ENCODE data around the gene LAMTOR4. TPM values are rescaled to one million over a fixed set of nuclear protein-coding genes. Genes with fewer than 3 reads are reported as not detected.

LAMTOR4 gene
- total RNA-seq, 1 donor from 2014 or later, result 62.7 TPM

DNA sequence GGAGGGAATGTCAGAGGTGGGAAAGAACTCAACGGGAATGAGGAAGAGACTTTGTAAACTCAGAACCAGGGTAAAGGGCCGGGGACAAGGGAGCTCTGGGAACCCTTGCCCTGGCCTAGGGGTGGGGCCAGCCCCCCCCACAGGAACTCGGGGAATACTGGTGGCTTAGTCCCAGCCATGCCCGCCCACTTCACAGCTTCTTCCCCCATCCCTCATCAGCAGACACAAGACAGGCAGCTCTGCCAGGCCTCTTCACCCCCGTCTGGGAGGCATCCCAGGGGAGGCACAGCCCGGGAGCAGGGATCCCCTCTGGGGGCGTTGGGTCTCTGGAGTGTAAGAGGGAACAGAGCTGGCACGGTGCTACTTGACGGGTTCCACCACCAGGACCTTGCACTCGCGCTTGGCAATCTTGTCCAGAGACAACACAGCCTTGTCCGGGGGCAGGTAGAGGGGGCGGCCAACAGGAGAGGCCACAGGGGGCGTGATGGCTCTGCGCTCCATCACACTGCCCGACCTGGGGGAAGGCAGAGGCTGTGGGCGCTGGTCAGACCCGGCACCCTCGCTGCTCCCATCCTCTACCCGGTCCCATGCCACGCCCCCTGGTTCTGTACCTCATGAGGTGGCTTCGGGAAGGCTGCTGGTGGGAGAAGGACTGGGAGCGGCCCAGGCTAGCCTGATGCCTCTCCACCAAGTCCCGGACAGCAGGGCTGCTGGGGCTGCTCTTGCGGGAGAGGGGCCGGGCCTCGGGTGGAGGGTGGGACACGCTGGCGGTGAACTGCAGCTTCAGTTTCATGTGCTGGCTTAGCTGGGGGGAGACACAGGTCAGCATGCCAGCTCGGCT lies 6.2 kb downstream of the LAMTOR4 start:
- no peak overlapping the region for H2AFZ ChIP-seq (ENCODE audit: low read depth, low read length)
- H3K27ac ChIP-seq (ENCODE audit: low read depth, low read length), result no peak overlapping the region
- H3K27ac Mint-ChIP-seq (ENCODE audit: unreplicated experiment), result no peak overlapping the region
- H3K4me1 Mint-ChIP-seq (ENCODE audit: low read depth, unreplicated experiment), result peaks cover 7% of the 10 kb centered on the region
- H3K4me1 ChIP-seq (ENCODE audit: insufficient read depth, low read length), result peaks cover 7% of the 10 kb centered on the region
- H3K79me2 ChIP-seq (ENCODE audit: insufficient read depth, low read length), result peaks cover 42% of the 10 kb centered on the region
- H3K9me3 ChIP-seq (ENCODE audit: insufficient read depth, low read depth, low read length), result no peaks in the 10 kb centered on the region
- FAIRE-seq (no peak), DNase-seq (ENCODE audit: low read depth) (no peak)
- no peaks in the 10 kb centered on the region for H3K27me3 ChIP-seq (ENCODE audit: insufficient read depth, low read length)
- no peak overlapping the region for H3K9ac ChIP-seq (ENCODE audit: low read length)
- H3K4me2 ChIP-seq (ENCODE audit: low read length), result no peak overlapping the region
- no peak overlapping the region for H3K4me3 ChIP-seq (ENCODE audit: insufficient read depth, low read depth, low read length)
- H3K36me3 ChIP-seq (ENCODE audit: insufficient read depth, low read length), result peaks cover 9% of the 10 kb centered on the region
- peaks cover 10% of the 10 kb centered on the region for H3K36me3 Mint-ChIP-seq (ENCODE audit: low read depth, unreplicated experiment)
- no peaks in the 10 kb centered on the region for H3K27me3 Mint-ChIP-seq (ENCODE audit: low read depth, unreplicated experiment)
- H3K9me3 Mint-ChIP-seq (ENCODE audit: unreplicated experiment), result no peaks in the 10 kb centered on the region
- peaks cover 50% of the 10 kb centered on the region for H4K20me1 ChIP-seq (ENCODE audit: insufficient read depth, low read length)
- no peak overlapping the region for H3K4me3 Mint-ChIP-seq (ENCODE audit: unreplicated experiment)
- TF ChIP-seq, protein P1, sequence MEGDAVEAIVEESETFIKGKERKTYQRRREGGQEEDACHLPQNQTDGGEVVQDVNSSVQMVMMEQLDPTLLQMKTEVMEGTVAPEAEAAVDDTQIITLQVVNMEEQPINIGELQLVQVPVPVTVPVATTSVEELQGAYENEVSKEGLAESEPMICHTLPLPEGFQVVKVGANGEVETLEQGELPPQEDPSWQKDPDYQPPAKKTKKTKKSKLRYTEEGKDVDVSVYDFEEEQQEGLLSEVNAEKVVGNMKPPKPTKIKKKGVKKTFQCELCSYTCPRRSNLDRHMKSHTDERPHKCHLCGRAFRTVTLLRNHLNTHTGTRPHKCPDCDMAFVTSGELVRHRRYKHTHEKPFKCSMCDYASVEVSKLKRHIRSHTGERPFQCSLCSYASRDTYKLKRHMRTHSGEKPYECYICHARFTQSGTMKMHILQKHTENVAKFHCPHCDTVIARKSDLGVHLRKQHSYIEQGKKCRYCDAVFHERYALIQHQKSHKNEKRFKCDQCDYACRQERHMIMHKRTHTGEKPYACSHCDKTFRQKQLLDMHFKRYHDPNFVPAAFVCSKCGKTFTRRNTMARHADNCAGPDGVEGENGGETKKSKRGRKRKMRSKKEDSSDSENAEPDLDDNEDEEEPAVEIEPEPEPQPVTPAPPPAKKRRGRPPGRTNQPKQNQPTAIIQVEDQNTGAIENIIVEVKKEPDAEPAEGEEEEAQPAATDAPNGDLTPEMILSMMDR (IDR thresholded peaks at IDR 0.05; ENCODE audit: insufficient read depth, low read depth, low read length), result no peak
- no peak for TF ChIP-seq EZH2 (IDR thresholded peaks at IDR 0.05; ENCODE audit: insufficient read depth, low read length)

DNA sequence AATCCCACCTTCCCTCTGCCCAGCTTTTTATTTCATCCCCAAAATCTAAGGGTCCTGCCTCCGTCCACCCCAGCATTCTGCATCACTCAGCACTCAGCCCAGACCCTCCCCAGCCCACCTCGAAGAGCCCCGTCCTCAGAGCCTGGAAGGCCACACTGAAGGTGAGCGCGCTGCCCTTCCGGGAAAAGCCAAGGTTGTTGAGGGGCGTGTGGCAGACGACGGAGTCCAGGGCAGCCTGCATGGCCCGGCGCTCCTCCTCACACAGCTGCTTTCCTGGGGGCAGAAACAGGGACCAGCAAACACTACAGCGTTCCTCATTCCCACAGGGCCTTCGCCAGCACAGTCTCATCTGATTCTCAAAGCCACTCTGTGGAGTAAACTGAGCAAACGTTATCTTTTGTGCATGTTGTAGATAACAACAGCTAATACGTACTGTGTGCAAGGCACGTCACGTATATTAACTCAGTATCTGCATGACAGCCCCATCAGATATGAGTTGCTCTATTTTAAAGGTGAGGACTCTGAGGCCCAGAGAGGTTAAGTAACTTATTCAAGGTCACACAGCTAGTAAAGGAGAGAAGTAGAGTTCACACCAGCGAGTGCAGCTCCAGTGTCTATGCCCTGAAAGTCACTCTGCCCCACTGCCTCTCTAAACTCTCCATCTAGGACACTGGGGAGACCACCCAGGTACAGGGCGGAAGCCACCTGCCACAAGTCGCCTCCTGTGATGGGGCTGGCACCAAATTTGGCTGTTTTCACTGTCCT lies 7.0 kb downstream of the LAMTOR4 start:
- Histone ChIP-seq H3K36me3 (ENCODE audit: insufficient read depth, low read length) (peaks cover 9% of the 10 kb centered on the region), H3K4me3 (ENCODE audit: insufficient read depth, low read depth, low read length) (no peak overlapping the region), H3K9me3 (ENCODE audit: insufficient read depth, low read depth, low read length) (no peaks in the 10 kb centered on the region), H3K79me2 (ENCODE audit: insufficient read depth, low read length) (peaks cover 35% of the 10 kb centered on the region), H2AFZ (ENCODE audit: low read depth, low read length) (no peak overlapping the region), H3K27ac (ENCODE audit: low read depth, low read length) (no peak overlapping the region), H4K20me1 (ENCODE audit: insufficient read depth, low read length) (peaks cover 47% of the 10 kb centered on the region), H3K27me3 (ENCODE audit: insufficient read depth, low read length) (no peaks in the 10 kb centered on the region), H3K4me2 (ENCODE audit: low read length) (no peak overlapping the region), H3K9ac (ENCODE audit: low read length) (peak overlapping the region; percentile 18), H3K4me1 (ENCODE audit: insufficient read depth, low read length) (peaks cover 7% of the 10 kb centered on the region)
- no peak for TF ChIP-seq EZH2 (IDR thresholded peaks at IDR 0.05; ENCODE audit: insufficient read depth, low read length)
- TF ChIP-seq, protein P1 (IDR thresholded peaks at IDR 0.05; ENCODE audit: insufficient read depth, low read depth, low read length), result no peak
- no peak for DNase-seq (ENCODE audit: low read depth)
- Mint-ChIP-seq H3K27me3 (ENCODE audit: low read depth, unreplicated experiment) (no peaks in the 10 kb centered on the region), H3K4me1 (ENCODE audit: low read depth, unreplicated experiment) (peaks cover 7% of the 10 kb centered on the region), H3K9me3 (ENCODE audit: unreplicated experiment) (no peaks in the 10 kb centered on the region), H3K36me3 (ENCODE audit: low read depth, unreplicated experiment) (peaks cover 10% of the 10 kb centered on the region), H3K27ac (ENCODE audit: unreplicated experiment) (no peak overlapping the region), H3K4me3 (ENCODE audit: unreplicated experiment) (no peak overlapping the region)
- FAIRE-seq, result no peak
